ENCODE measurements around the gene ATG16L2.

ATG16L2 gene, protein sequence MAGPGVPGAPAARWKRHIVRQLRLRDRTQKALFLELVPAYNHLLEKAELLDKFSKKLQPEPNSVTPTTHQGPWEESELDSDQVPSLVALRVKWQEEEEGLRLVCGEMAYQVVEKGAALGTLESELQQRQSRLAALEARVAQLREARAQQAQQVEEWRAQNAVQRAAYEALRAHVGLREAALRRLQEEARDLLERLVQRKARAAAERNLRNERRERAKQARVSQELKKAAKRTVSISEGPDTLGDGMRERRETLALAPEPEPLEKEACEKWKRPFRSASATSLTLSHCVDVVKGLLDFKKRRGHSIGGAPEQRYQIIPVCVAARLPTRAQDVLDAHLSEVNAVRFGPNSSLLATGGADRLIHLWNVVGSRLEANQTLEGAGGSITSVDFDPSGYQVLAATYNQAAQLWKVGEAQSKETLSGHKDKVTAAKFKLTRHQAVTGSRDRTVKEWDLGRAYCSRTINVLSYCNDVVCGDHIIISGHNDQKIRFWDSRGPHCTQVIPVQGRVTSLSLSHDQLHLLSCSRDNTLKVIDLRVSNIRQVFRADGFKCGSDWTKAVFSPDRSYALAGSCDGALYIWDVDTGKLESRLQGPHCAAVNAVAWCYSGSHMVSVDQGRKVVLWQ

GRCh38 chr11:72814286-72815109 lies at the start of gene ATG16L2:
ATG16L2 (plus strand) TSS chr11:72814411; CDS start chr11:72814446, 35 bp downstream.
- peak; percentile 94 for DNase-seq

GRCh38 chr11:72764503-72764902 lies 49.7 kb upstream of the ATG16L2 start:
- DNase-seq = no peak

GRCh38 chr11:72766152-72766902 lies 47.9 kb upstream of the ATG16L2 start:
- DNase-seq = no peak

GRCh38 chr11:72767203-72768062 lies 46.8 kb upstream of the ATG16L2 start:
- DNase-seq = no peak

DNA sequence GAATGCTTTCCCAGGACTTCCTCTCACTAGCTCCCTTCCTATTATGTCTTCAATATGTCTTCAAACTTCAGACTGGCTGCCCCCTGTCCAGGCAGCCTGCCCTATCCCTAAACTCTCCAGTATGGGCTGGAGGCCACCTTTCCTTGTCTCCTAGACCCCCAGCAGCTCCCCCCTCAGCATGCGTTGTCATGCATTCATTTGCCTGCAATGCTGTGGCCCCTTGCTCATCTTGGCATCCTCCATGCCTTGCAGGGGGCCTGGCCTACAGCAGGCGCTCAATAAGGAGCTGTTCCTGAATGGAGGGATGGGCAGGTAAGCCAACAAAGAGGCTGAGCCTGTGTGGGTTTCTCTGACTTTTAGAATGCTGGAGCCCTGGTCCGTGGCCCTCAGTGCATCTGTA lies 45.6 kb upstream of the ATG16L2 start:
- DNase-seq = no peak

DNA sequence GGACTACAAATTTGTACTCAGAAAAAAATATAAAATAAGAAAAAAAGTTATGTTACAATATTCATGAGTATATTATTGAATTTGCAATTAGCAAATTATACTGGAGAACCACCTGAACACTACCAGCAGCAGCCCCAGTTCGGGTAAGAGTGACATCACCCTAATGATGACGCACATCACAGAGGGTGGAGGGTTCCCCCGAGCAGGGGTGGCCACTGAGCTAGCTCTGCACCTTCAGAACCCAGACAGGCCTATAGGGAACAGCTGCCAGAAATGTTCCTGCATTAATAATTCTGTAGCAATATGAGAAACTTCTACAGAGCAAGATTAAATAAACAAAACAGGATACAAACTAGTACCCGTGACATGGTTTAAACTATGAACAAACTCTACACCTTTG lies 44.5 kb upstream of the ATG16L2 start:
- no peak for DNase-seq

GRCh38 chr11:72770799-72771198 lies 43.4 kb upstream of the ATG16L2 start:
- no peak for DNase-seq

- no peak for DNase-seq
Measured at GRCh38 chr11:72771507-72771906, 42.7 kb upstream of the ATG16L2 start.

DNA sequence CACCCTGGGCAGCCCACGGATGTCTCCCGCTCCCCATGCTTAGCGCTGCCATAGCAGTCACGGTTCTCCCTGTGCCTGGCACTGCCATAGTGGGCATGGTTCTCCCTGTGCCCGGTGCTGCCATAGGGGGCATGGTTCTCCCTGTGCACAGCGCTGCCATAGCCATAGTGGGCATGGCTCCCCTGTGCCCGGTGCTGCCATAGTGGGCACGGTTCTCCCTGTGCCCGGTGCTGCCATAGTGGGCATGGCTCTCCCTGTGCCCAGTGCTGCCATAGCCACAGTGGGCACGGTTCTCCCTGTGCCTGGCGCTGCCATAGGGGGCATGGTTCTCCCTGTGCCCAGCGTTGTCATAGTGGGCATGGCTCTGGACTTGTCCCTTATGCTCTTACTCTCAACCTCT lies 42.2 kb upstream of the ATG16L2 start:
- no peak for DNase-seq

GRCh38 chr11:72773291-72773690 lies 40.9 kb upstream of the ATG16L2 start:
- no peak for DNase-seq

DNA sequence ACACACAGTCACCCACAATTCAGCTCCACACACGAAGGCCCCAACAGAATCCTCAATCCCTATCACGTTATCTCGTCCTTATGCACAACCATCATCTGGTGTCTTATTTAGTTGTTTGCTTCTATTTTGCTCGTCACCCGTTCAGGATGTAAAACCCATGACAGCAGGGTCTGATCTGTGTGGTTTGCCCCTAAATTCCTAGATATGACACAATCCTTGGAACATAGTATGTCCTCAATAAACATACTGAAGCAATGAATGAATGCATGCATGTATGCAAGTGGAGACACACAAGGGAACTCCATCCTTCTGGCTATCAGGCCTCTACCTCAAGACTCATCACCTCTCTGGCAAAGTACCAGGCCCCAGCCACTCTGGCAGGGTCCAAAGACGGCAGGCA lies 40.5 kb upstream of the ATG16L2 start:
- no peak for DNase-seq

DNA sequence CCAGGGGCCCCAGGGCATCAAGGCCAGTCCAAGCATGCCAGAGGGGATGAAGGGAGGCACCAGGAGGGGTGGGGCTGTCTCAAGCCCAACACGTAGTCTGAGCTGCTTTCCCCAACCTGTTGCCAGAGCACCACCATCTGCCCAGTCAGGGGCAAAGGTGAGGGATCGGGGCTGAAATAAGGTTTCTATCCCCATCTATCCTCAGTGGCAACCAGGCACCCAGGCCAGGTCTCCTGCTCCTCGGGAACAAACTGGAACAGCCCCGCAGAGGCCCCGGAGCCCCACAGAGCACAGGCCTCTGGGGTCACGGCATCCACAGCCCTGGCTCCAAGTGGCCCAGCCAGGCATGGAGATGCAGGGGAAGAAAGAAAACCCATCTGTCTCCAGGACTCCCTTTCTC lies 39.7 kb upstream of the ATG16L2 start:
- no peak for DNase-seq

- no peak for DNase-seq
Measured at GRCh38 chr11:72775288-72776110, 38.7 kb upstream of the ATG16L2 start.

DNA sequence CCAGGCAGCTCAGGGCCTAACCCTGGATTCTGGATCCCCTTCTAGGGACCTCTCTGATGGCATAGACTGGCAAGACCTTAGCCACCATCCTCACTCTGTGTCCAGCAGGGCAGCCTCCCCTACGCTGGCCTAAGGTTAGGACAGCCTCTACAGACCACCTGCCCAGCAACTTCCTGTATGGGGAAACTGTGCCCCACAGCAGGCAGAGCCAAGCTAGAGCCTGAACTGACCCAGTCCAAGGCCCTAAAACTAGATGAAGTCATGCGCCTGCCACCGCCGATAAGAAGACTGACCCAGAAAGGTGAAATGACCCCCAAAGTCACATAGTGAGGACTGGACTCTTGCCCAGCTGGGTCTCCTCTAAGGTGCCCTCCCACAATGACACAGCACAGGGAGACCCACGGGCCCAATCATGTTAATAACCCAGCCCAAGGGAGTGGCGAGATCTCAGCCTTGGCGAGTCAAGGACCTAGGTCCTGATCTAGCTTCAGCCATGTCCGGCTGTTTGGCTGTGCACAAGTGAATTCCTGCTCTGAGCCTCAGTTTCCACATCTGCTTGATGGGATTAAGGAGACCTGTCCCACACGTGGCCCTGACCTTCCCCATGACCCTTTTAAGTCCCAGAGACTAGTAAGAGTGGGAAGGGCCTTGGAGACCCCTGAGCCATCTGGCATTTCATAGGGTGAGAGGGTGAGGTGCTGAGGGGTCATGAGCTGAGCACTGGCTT lies 37.9 kb upstream of the ATG16L2 start:
- no peak for DNase-seq

GRCh38 chr11:72776844-72777754 lies 37.1 kb upstream of the ATG16L2 start:
- no peak for DNase-seq

DNA sequence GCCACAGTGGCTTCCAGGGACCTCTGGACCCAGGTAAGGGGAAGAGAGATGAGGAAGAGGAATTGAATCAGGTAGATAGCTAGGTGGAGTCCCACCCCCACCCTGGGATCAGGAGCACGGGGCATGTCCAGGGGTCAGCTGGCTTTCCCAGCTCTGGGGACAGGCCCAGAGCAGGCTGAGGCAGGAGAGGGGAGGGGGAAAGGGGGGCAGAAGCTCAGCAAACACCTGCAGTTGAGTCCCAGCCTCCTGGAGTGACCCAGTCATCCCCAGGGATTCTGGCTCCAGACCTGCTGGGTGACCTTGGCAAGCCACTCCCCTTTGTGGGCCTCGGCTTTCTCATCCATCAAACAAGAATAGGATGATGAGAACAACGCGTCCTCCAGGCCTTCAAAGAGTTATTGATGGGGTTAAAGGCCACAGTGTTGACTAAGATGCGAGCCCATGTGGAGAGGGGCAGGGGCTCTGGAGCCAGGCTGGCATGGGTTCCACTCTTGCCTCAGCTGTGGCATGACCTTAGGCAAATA lies 36.4 kb upstream of the ATG16L2 start:
- DNase-seq = no peak

DNA sequence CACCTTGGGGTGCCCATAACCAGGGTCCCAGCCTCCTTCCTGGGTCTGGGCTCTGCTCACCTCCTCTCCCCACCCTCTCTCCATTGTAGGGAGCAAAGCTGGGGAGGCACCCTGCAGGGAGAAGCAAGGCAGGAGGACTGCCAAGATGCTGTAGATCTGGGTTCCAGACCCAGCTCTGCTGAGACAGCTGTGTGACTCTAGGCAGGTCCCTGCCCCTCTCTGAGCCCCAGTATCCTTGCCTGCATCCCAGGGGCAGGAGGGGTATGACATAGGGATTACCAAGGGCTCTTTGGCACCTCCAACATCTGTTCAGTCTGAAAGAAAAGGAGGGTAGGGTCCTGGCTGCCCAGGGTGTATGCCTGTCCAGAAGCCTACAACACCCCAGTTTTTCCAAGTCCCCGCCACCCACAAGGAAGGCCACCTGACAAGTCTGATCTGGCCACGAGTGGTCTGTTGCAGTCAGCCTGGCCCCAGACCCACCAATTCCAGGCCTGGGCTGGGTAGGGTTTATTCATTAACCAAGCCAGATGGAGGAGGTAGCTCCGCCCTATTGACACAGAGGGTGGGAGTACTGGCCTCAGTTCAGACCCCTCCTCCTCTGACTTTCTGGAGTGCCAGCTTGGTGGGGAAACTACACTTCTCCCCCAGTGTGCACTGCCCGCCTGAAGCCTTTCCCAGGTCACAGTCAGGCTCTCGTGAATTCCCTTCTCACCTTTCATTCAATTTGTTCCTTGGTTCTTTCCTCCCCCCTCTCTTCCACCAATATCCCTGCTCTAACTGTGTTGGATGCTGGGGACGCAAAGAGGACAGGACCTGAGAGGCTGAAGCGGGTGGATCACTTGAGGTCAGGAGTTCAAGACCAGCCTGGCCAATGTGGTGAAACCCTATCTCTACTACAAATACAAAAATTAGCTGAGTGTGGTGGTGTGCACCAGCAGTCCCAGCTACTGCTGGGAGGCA lies 35.4 kb upstream of the ATG16L2 start:
- no peak for DNase-seq

All from activated CD4-positive, alpha-beta T cell treated with anti-CD3 and anti-CD28 coated beads, Interleukin-10, Interleukin-2, amounts not matched to agents 100 ng/mL and 50 ng/mL, durations not matched to agents 16 hours and 8 hours (primary cell).